ENCODE results near the gene S100A4.

S100A4 gene

DNA sequence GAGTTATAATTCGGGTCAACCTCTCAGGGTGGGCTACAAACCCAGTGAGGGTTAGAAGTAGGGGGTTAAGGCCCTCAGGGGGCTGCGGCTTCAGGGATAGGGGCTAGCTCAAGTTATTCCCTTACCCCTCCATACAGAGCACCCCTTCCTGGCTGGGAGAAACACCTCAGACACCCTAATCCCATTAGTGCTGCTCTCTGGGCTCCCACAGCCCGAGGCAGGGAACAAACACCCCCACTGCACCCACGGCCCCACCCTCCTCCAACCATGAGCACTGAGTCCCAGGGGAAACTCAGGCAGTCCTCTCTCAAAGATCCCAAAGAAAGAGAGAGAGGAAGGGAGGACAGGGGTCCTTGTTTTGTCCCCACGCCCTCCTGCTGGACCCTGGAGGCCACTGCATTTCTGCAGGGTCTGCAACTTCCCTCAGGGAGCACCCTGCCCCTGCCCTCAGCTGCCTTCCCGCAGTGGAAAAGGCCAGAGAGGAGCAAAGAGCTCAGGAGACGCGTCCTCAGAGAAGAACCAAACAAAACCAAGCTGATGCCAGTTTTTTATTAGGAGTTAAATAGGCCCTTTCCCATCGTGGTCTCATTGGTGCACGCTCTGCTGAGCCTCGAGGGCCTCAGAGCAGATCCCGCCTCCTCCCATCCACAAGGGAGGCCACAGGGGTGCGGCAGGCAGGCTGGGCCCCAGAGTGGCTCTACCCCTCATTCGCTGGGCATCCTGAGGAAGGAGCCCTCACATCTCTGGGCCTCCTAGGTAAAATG, 1.4 kb upstream of the S100A4 start:
- DNase-seq = no peak

- no peak for DNase-seq
Observed at GRCh38 chr1:153546371-153546770, 765 bp upstream of the S100A4 start.

DNA sequence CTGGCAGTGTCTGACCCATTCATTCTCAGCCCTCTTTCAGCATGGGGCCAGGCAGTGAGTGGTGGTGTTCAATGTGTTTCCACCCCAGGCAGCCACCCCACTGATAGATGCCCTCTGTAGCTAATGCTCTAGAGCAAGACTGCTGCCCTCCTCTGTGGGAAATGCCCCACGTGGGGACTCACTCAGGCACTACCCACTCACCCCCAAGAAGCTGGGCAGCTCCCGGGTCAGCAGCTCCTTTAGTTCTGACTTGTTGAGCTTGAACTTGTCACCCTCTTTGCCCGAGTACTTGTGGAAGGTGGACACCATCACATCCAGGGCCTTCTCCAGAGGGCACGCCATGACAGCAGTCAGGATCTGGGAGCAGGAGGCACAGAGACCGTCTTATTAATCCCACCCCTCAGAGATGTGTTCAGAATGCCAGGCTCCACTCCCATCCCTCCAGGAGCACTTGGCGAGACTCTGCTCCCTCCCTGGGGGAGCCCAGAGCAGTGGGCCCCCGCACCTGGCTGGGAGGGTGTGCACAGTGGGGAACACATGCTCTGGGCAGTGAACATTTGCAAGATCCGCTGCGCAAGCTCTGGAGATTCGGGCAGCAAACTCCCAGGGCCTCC, 1.0 kb downstream of the S100A4 start:
- peak; percentile 42 for DNase-seq

GRCh38 chr1:153543736-153544135, 1.9 kb downstream of the S100A4 start:
- DNase-seq = no peak

DNA sequence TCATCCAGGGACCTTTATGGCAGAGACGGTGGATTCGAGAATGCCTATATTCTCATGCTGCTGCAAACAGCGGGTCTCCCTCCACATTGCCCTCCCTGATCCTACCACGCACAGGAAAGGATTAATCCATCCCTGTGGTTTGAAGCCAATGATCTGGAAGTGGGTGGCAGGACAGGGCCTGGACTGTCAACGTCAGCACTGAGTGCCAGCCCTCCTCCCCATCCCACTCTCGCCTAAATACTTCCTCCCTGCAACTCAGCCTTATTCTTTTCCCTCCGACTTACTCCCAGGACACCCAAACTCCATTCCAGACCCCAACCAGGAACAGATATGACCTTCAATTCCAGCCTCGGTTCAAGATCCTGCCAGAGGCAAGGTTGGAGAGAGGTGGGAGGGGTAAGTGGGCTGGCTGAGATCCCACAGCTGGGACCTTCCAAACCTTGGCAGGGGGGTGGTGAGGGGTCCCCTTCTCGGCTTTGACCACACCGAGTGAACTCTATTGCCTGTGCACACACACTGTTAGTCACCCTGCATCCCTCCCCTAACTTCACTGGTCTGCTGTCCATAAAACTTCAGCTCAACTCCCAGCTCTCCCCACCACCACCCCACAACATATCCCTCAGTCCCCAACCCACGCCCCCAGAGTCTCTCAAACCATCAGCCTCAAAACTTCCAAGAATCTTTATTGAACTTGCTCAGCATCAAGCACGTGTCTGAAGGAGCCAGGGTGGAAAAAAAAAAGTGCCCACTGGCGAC, 2.5 kb downstream of the S100A4 start:
- no peak for DNase-seq

DNA sequence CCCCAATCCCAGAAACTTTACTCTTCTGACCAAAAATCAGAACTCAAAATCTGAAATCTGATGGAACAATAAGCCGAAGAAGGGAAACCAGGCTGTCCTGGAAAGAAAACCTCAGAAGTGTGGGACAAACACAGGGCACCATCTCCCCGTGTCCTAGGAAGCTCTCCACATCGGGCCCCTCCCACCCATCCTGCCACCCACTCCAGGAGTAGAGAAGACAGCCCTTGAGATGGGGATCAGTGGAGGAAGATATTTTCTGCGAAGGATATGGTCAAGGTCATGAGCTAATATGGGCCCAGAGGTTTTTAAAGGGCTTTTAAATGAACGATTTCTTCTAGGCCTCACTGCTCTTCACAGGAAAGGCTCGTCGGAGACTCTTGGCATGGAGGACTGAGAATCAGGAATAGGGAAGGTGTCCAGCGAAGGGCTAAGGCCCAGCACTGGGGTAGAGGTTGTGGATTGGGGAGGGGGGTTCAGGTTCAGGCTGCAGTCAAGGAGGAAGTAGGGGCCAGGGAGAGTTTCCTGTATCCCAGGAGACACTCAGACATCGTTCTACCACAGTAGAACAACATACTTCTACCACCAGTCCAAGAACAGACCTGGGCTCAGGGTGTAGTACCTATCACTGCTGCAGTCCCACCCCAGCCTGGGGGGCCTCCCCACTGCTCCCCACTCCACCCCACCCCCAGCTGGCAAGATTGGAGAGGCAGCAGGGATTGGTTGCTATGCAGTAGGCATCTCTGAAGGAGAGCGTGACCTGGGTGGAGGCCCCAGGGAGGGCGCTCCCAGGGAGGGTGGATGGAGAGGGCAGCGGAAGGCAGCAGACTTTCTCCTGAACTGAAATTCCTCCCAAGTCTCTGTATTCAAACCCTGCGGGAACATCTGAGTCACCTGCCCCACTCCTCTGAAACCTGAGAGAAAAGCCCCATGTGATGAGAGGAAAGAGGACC, 3.7 kb downstream of the S100A4 start:
- DNase-seq = no peak

- DNase-seq = no peak
Observed at GRCh38 chr1:153540394-153541361, 4.9 kb downstream of the S100A4 start, which contains the start of gene S100A5. TSS of gene S100A5 (minus strand) at chr1:153540934. CDS start at chr1:153540191, 743 bp downstream.

GRCh38 chr1:153539395-153540093, 6.1 kb downstream of the S100A4 start:
- no peak for DNase-seq

- peak; percentile 39 for DNase-seq
Observed at GRCh38 chr1:153538315-153538821, 7.2 kb downstream of the S100A4 start.

GRCh38 chr1:153537376-153537730, 8.3 kb downstream of the S100A4 start:
- DNase-seq = no peak

DNA sequence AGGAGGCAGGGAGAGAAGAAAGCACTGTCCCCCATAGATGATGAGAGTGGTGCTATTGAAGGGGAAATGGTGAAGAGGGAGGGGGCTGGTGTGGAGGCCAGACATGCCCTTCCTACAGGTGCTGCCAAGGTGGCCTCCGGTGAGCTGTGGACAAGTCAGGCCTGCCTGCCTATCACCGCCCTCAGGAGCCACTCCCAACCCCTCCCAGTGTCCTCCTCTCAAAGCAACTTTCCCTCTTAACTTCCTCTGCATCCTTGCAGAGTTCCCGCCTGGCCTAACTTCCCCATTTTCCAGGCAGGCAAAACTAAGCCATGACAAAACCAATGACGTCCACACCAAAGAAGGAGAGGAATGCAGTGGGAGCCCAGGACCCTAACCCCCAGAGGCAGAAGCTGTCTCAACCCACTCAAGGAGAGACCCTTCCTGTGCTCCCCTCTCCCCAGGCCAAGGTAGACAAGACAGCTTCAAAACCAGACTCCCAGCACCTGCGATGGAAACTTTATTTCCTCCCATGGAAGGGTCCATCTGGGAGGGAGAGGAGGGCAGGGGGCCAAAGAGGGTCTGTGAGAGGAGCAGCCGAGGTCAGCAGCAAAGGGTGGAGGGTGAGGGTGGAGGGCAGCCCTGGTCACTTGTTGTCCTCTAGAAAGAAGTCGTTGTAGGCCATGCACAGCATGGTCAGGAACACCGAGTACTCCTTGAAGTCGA, 8.8 kb downstream of the S100A4 start:
- DNase-seq = no peak

- peak; percentile 76 for DNase-seq
Observed at GRCh38 chr1:153536012-153536670, 9.5 kb downstream of the S100A4 start.

DNA sequence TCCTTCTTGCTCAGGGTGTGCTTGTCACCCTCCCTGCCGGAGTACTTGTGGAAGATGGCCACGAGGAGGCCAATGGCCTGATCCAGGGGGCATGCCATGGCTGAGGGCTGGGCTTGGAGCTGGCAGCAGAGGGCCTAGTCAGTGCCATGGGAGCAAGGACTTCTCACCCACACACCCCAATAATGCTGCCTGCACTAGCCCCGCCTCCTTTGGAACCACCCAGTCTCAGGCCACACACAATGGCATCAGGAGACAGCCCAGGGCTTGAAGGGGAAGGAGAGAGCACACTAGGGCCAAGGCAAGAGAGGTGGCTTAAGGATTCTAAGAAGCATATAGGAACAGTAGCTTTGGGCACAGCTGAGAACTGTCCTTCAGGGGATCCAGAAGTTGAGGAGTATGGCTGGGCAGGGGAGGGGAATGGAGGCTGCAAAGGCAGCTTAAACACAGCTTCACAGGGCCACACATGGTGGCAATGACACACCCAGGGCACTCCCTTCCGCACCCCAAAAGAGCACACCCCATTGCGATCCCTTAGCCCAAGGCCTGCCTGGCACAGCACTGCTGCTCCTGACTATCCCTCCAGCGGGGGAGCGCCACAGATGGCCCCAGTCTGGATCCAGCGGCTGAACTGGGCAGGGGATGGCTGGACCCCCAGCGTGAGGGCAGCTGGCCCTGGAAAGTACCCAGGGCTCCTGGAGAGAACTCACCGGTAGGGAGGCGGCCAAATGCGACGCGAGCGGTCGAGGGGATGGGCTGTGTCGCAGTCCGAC, 10.2 kb downstream of the S100A4 start, which contains the start of gene S100A6:
Gene S100A6, minus strand, starts transcription at position 750 of the 770 bp plus-strand sequence. Its CDS starts 652 bp downstream, at position 98.
- DNase-seq = peak; percentile 57

GRCh38 chr1:153534925-153535241, 10.7 kb downstream of the S100A4 start:
- no peak for DNase-seq

DNA sequence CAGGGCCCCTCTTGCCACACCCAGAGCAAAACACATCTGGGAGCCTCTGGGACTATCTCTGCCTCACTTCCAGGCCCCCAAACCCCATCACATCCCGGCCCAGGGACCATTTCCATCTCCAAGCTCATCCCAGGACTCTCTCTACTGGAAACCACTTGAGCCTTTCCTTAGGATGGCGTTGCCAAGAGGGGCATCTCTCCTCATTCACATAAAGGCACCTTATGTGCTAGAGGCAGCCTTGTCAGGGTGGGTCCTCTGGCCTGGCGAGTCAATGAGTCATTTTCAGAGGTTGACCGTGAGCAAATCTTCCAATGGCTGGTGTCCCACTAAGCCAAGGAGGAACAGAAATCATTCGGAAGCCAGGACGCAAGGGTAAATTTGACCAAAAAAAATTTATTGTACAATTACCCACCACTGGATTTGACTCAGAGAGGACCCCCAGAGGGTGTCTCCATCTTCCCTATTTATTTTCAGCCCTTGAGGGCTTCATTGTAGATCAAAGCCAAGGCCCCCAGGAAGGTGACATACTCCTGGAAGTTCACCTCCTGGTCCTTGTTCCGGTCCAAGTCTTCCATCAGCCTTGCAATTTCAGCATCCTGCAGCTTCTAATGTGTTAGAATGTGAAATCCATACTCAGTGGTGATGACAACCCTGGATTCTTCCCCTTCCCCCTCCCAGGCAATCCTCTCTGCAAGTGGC, 11.2 kb downstream of the S100A4 start:
- DNase-seq = no peak

- peak; percentile 36 for DNase-seq
Observed at GRCh38 chr1:153533689-153534201, 11.9 kb downstream of the S100A4 start.

DNA sequence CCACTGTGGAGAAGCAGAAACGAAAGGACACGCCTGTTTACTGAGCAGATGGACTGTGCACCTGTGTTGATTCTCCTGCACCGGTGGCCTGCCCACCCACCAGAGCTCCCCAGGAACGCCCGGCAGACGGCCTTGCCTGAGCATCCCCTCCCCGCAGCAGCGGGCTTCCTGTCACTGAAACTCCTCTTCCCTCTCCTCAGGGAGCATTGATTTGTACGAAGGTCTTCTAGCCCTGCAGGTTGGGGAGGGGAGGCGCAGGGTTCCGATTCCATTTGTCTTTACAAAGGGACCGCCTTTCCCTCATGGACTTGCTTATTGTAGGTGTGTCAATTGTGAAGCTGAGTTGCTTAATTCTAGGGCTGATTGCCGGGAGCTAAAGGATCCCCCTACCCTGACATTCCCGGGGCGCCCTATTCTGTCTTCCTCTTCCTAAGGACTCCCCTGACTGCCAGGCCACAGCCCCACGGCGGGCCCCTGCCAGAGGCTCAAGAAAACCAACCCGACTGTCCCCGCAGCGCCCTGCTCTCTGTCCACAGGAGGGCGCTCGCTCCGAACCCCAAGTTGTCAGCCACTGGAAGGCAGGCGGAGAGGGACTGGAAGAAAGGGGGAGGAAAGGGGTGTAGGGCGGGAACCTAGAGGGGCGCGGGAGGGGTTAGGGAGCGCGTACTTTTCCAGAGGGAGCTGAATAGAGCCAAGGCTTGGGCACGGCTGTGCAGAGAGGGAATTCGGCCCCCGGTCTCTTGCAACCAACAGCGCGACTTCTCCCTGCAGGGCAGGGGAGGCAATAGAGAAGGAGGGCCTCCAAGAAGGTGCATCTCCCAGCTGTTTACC, 12.6 kb downstream of the S100A4 start:
- peak; percentile 92 for DNase-seq
